Esophagus squamous epithelium (tissue), 4 donors: ENCODE results near the gene DFFA.

ENCODE experiments used
- POLR2A ChIP-seq, 4 donors: fragments of 450-650 bp; IDR thresholded peaks; one replicate each; pipeline ENCODE4 v1.6.1; 2017; ENCODE audit warnings: antibody characterized with exemption in 4 of 4, mild to moderate bottlenecking in 4 of 4, moderate library complexity in 3 of 4
- TF ChIP-seq, protein P1 (sequence below), 6 experiments: fragments of 450-650 bp in 4 of 6; fragments of 200-600 bp in 2 of 6; sonication (generic) in 2 of 6; IDR thresholded peaks; one replicate each; pipeline ENCODE4 v1.5.1; 2016 to 2019; ENCODE audit warnings: antibody characterized with exemption in 6 of 6, mild to moderate bottlenecking in 4 of 6, moderate library complexity in 4 of 6

DNA sequence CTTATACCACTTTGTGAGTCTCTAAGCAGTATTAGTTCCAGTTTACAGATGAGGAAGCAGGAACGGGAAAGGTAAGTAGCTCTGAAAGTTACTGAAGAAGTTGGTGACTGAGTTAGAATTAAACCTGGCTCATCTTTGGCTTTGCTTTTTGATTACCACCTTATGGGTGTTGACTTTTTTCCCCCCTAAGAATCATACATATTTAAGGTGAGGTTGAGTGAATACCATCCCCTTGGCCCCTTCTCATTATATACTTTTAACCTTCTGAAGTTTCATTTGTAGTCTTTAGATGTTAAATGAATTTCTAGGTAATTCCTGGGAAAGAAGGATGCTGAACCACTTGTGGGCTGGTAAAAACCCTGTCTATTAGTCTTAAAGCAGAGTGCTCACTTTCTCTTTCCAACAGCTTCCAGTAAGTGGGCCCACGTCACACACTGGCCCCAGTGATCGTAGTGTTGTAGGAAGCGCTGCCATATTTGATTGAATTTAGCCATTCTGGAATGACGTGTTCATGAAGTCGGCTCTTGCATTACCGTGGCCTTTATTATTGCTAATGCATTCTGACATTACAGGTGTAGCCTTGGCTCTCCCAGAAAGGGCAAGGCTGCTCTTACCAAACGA, 49.3 kb upstream of the DFFA start:
- TF ChIP-seq, protein P1, sequence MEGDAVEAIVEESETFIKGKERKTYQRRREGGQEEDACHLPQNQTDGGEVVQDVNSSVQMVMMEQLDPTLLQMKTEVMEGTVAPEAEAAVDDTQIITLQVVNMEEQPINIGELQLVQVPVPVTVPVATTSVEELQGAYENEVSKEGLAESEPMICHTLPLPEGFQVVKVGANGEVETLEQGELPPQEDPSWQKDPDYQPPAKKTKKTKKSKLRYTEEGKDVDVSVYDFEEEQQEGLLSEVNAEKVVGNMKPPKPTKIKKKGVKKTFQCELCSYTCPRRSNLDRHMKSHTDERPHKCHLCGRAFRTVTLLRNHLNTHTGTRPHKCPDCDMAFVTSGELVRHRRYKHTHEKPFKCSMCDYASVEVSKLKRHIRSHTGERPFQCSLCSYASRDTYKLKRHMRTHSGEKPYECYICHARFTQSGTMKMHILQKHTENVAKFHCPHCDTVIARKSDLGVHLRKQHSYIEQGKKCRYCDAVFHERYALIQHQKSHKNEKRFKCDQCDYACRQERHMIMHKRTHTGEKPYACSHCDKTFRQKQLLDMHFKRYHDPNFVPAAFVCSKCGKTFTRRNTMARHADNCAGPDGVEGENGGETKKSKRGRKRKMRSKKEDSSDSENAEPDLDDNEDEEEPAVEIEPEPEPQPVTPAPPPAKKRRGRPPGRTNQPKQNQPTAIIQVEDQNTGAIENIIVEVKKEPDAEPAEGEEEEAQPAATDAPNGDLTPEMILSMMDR (IDR thresholded peaks at IDR 0.05) = no peak
- TF ChIP-seq POLR2A (IDR thresholded peaks at IDR 0.05) = no peak
